Measurements from ENCODE around the gene OR12D1.
"Not testable (repeated sequence)": the region's sequence is repeated elsewhere in the genome, so short reads cannot be mapped to it uniquely, and the experiment has no call there.

The OR12D1 gene

DNA sequence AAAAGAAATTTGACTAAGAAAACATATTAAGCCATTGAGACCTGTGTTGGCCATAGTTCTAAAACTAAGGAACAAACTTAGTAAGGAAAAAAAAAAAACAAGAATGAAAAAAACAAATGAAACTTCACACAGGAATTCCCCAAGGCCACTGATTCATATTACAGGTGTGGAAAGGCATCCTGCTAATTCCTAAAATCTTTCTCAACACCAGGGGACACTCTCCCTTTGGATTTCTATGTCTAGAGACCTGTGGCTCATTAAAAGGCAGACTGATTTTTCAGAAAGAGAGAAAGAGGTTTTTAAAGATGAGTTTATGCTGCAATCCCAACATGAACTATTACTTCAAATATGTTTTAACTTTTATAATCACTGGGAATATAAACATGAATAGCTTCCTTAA lies at the start of gene OR12D1:
Gene OR12D1, plus strand, starts transcription at position 341 of the 400 bp plus-strand sequence.
- DNase-seq: no peak

DNA sequence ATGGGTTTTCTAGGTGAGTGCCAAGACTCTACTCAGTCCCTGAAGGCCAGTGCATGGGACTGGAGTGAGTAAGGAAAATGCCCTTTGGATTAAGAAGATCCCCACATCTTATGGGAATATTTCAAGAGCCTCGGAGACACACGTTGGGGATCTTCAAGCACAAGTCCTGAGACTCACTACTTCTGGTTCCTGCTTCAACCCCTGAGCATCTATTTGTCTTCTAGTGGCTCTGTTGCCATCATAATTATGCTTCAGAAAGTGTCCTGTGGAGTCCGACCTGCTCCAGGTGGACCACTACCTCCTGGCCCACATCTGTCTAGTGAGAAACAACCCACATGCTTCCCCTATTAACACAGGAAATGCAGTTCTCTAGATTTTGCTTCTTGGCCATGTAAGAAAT lies 46.0 kb upstream of the OR12D1 start, which contains the start of gene OR5V1:
Gene OR5V1, minus strand, starts transcription at position 101 of the 400 bp plus-strand sequence. CDS start 12,670 bp downstream, outside the sequence.
- DNase-seq: no peak

DNA sequence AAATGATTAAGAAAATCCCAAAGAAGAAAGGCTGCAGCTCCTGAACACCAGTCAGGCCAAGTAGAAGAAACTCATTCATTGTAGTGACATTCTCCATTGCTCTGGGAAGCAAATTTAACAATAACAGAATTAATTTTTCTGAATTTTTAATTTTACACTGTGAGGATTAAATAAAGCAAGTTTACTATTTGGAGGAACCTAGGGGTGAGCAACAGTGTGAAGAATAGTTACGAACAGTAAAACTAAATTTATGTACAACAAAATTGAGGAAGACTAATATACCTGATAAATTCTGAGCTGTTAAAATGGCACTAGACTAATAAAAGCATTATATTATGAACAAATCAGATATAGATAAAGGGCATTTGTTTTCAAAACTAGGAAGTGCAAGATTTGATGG lies 39.5 kb upstream of the OR12D1 start, which contains the start of gene OR12D3:
Gene OR12D3, minus strand, starts transcription at position 101 of the 400 bp plus-strand sequence. Its CDS starts 4 bp downstream, at position 97.
- DNase-seq: no peak

DNA sequence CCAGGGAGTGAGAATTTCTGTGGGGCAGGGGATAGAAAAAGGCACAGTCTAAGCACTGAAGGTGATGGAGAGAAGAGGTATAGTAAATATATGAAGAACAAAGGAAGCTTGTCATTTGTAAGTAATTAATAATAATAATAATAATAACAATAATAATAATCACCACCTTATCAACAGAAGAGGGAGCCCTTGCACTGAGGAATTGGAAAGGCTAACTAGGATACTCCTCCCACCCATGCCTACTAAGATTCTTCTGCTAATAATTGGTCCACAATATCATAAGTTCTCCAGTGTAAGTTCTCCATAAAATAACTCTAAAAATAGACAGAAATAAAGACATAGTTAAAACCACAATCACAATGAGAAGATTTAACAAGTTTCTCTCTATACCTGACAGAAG lies 38.7 kb upstream of the OR12D1 start:
- no peak for DNase-seq

DNA sequence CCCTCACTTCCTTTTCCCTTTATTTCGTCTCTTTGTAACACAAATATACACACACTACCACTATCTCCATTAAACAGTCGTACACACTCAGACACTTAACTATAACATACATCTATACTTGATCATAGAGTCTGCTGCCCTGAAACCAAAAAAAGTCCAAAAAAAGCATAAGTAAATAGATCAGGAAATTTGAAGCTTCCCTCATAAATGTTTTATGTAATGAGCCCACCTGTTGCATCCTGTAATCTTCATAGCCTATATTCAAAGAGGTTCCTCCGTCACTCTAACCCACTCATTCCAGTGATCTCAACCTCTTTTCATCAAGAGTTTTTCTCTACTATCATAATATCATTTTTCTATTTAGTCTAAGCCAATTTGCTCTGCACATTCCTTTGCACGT lies 26.2 kb upstream of the OR12D1 start:
- DNase-seq: no peak

DNA sequence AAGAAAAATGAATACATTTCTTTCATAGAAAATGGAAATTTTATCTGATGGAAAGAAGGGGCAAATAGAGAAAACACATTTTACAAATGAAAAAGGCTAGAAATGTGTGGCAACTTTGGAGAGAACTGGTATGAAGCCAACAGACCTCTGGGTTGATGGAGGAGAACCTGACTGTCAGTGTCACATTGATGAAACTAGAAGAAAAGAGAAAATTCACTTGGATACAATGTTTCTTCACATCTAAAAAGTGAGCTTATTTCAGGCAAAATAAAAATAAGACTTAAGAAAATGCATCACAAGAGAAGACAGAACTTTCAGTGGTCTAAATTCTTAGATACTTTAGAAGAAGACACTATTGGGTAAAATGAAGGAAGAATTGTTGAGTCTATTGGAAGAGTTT lies 19.4 kb upstream of the OR12D1 start, which contains the start of gene OR12D2:
Gene OR12D2, plus strand, starts transcription at position 301 of the 400 bp plus-strand sequence. CDS start 1,069 bp downstream, outside the sequence.
- DNase-seq: no peak

DNA sequence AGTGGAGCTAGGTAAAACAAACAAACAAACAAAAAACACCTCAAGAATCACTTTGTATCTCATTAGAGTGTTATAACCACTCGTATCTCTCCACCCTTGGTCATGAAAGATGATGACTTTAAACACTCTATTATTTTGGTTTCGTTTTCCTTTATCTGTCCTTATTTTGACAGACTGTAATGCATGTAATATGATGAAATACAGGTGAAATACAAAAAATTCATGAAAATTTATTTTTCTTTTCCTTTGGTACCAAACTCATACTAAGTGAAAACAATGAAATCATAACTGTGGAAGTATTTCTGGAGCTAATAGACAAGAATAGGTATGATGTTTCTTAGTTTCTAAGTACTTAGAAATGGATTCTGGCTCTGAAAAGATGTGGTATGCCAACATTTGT lies 15.2 kb upstream of the OR12D1 start:
- DNase-seq: no peak

DNA sequence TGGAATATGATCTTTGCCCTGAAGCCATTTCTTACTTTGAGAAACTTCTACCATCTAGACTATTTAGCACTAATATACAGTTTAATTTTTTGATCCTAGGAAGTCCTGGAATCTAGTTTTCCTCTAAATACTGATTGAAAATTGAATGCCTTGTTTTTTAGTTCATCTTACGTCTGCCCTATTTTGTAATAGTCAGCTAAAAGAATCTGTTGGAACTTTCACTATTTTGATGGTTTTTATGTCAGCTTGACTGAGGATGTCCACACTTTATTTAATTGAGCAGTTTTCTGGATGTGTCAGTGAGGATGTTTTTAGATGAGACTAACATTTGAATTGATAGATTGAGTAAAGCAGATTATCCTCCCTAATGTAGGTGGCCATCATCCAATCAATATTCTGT lies 10.9 kb upstream of the OR12D1 start:
- no peak for DNase-seq

DNA sequence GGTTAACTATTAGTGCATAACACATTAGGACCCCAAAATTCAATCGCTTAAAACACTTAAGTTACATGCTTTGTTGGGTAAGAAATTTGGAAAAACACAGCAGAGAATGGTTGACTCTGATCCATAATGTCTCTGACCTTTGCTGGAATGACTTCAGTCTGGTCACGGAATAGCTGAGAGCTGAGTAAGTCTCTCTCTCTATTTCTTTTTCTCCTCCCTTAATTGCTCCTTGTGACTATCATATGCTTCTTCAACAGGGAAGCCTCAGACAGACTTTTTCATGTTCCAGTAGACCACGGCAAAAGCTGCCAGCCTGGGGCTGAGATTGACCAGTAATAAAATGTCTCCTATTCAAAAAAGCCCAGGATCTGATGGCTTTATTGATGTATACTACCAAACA lies 4.8 kb downstream of the OR12D1 start:
- no peak for DNase-seq

DNA sequence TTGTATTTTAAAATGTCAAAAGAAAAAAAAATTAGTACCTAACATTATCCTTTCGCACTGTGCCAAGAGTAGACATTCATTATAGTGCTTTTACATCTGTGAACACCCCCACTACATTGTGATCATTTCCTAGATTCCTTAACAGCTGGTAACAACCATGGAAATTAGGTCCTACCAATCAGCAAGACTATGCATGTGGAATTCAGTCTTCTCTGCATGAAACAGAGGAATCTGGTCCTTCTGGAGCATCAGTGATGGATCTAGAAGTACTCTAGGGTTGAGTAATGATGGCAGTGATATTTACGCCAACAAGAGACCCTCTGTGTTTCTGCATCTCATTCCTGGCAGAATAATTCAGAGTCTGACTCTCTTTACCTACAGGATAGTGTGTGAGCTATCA lies 9.4 kb downstream of the OR12D1 start:
- DNase-seq: no peak

DNA sequence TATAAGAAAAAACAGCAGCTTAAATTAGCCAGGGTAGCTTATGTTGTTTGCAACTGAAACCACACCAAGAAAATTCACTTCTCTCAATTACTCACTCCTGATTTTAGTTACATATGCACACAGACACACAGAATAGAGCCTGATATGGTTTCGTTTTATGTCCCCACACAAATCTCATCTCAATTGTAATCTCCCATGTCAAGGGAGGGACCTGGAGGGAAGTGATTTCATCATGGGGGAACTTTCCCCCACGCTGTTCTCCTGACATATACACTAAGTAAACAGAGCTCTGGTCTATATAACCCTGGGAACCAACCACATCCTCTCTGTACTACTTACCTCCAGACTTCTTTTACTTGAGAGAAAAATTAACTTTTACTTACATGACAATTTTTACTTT lies 9.8 kb downstream of the OR12D1 start:
- DNase-seq: no peak

DNA sequence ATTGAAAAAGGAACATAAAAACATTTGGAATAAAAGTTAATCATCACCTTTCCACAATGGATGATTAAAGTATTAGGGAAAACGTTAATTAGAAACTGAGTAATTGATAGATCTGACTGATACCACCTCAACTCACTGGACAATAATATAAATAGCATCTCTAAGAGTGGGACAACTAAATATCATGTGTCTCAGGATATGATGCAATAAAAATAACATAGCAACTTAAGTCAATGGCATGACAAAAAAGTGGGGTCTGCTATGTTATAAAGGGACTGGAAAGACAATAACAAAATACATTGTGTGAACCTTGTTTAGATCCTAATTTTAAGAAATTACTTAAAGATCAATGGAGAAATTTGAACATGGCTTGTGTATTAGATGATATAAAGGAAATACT lies 10.3 kb downstream of the OR12D1 start:
- DNase-seq: no peak

DNA sequence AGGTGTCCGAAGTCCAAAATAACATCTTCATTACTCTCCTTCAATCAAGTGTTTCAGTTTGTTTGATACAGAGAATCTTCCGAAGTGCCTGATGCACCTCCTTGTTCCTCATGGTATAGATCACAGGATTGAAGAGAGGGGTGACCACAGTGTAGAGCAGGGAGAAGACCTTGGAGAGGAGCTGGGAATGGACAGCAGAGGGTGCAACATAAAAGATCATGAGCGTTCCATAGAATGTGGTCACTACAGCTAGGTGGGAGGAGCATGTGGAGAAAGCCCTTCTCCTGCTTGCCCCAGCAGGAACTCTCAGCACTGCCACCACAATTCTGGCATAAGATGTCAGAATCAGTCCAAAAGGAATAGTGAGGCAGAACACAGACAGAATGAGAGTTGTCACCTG lies 11.9 kb downstream of the OR12D1 start:
- no peak for DNase-seq

DNA sequence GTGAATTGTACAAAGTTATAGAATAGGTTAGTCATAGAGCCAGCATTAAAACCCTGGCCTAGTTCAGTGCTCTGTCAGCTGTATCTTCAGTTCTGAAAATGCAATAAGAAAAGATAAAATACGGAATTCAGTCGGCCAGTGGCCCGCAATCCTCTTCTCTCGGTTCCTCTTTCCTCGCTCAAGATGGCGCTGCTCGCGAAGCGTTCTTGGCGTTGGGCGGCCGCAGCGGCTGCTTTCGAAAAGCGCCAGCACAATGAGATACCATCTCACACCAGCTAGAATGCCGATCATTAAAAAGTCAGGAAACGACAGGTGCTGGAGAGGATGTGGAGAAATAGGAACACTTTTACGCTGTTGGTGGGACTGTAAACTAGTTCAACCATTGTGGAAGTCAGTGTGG lies 22.0 kb downstream of the OR12D1 start:
- not testable (repeated sequence) for DNase-seq

DNA sequence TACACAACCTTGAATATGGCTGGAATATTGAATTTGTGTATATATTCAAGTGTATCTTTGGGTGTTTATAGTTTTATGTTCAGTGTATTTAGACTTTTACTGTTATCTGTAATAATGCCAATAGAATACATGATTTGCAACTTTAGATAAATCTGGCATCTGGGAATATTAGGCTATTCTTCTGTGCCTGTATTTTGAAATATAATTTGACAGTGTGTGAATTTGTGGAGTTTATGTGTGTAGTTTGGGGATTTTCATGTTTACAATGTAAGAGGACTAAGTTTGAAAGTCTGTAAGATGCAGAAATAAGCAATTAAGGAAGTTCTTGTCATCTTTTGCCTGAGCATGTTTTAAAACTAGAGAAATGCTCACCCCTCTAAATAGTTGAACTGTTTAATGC lies 24.3 kb downstream of the OR12D1 start, which contains the start of gene OR10C1:
Gene OR10C1, plus strand, starts transcription at position 301 of the 400 bp plus-strand sequence. CDS start 710 bp downstream, outside the sequence.
- DNase-seq: no peak

DNA sequence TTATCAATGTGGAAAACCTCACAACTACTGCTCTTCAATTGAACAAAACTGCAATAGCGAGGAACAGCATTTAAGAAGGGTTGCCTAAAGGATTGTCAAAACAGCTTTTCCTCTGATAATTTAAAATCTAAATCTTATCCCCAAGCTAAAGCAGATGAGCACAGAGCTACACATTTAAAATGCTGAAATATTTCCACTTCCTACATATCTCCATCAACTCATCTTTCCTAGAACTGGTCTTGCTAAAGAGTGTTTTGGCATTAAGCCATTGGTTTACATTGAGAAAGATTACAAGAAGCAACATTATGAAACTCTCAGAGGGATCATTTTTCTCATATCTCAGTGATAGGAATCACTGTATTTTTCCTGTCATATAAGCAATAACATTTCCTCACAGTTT lies 28.0 kb downstream of the OR12D1 start:
- no peak for DNase-seq

DNA sequence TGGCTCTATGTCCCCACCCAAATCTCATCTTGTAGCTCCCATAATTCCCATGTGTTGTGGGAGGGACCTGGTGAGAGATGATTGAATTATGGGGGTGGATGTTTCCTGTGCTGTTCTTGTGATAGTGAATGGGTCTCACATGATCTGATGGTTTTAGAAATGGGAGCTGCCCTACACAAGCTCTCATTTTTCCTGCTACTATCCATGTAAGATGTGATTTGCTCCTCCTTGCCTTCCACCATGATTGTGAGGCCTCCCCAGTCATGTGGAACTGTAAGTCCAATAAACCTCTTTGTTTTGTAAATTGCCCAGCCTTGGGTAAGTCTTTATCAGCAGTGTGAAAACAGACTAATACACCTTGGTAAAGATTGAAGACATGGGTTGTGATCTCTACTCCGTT lies 29.3 kb downstream of the OR12D1 start:
- not testable (repeated sequence) for DNase-seq

DNA sequence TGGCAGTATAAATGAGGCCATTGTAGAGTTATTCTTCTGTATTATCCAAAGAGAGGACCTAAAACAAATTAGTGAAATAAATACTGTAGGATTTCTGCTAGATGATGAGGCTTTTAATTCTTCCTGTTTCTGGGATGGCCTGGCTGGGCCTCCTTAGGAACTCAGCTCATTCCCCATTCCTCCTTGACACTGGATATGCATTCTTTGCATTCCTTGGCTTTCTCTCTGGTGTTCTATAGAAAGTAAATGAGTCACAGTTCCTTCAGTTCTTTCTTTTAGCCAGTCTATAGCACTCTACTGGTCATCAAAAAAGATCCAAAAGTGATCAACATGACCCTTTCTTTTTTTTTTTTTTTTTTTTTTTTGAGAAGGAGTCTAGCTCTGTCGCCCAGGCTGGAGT lies 32.9 kb downstream of the OR12D1 start:
- no peak for DNase-seq

DNA sequence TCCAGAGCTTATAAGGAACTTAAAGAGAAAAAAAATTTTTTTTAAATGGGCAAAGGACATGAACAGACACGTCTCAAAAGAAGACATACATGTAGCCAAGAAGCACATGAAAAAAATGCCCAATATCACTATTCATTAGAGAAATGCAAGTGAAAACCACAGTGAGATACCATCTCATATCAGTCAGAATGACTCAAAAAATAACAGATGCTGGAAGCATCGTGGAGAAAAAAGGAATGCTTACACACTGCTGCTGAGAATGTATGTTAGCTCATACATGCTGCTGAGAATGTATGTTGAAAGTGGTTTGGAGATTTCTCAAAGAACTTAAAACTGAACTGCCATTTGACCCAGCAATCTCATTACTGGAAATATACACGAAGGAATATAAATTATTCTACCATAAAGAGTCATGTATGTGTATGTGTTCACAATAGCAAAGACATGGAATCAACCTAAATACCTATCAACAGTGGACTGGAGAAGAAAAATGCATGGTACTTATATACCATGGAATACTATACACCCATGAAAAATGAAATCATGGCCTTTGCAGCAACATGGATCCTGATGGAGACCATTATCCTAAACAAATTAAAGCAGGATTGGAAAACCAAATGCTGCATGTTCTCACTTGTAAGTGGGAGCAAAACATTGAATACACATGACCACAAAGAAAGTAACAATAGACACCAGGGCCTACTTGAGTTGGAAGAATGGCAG lies 36.9 kb downstream of the OR12D1 start:
- DNase-seq: no peak

DNA sequence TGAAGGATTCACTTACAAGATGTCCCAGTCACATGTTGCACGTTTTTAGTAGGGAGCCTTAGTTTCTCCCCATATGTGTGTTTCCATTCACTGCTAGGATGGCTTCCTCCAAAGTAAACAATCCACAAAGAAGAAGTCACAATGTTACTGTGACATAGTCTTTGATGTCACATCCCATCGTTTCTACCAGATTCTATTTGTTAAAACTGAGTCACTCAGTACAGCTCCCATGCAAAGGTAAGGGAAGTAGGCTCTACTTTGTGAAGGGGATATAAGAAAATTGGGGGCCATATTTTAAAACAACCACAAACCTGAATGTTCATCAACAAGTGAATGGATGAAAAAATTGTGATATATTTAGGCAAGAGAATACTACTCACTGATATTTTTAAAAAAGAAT lies 42.2 kb downstream of the OR12D1 start, which contains the start of the genes OR11A1 and OR2H1:
Gene OR11A1, minus strand, starts transcription at position 101 of the 400 bp plus-strand sequence. CDS start 29,430 bp downstream, outside the sequence.
Gene OR2H1, plus strand, starts transcription at position 185 of the 400 bp plus-strand sequence. CDS start 4,615 bp downstream, outside the sequence.
- no peak for DNase-seq

DNA sequence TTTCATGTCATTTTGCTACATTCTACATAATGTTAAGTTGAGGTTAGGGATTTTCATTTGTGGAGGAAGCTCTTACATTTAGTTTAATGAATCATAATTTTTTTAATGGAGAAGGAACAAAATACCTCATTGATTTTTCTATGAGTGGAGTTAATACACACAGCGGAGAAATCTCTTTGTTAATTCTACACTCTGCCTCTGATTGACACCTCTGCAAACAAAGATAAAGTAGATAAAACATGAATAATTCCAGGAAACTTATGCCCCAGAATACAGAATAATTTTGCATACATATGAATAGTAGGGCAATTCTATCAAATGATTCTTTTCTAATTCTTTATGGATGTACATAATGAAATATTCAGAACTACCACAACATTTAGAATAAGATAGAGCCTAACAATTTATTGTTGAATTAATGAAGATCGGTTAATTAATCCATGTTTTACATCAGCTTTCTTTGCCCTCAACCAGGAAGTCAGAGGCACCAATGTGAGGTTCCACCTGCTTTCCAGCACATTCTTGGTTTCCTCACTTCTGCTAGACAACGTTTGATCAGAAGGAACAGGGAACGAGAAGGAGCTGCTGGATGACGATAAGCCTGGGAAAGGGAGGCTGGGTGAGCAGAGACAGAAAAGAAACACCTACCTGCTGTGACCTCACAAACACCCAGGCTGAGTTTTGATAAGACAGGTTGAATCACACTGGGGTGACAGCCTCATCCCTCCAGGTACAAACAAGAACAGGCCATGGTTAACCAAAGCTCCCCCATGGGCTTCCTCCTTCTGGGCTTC lies 46.5 kb downstream of the OR12D1 start:
- DNase-seq: no peak

DNA sequence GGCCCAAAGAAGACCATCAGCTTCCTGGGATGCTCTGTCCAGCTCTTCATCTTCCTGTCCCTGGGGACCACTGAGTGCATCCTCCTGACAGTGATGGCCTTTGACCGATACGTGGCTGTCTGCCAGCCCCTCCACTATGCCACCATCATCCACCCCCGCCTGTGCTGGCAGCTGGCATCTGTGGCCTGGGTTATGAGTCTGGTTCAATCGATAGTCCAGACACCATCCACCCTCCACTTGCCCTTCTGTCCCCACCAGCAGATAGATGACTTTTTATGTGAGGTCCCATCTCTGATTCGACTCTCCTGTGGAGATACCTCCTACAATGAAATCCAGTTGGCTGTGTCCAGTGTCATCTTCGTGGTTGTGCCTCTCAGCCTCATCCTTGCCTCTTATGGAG lies 47.3 kb downstream of the OR12D1 start:
- DNase-seq: no peak

DNA sequence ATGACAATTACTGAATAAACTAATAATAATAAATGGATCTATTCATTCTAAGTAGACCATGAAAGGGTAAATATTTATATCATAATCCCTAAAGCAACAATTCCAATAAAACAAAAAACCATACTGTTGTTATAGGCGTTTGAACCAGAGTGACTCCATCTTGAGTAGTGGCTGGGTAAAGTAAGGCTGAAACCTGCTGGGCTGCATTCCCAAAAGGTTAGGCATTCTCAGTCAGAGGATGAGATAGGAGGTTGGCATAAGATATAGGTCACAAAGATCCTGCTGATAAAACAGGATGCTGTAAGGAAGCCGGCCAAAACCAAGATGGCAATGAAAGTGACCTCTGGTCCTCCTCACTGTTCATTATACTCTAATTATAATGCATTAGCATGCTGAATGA lies 50.6 kb downstream of the OR12D1 start:
- DNase-seq: no peak

DNA sequence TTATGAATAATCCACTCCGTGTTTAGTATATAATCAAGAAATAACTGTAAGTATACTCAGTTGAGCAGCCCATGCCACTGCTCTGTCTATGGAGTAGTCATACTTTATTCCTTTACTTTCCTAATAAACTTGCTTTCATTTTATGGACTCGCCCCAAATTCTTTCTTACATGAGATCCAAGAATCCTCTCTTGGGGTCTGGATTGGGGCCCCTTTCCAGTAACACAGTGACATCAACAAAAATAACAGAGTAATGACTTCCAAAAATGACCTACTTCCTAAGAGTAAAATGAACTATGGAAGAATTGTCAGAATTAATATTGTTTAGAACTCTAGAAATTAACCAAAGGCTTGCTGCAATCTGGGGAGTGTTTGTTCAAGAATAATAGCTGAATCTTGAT lies 51.1 kb downstream of the OR12D1 start:
- DNase-seq: no peak

All from NCI-H2081 (cell line).